ENCODE data around the gene ZNF433. TPM values are rescaled to one million over a fixed set of nuclear protein-coding genes. Genes with fewer than 3 reads are reported as not detected.

ZNF433 gene
- total and polyA plus RNA-seq, 10 of the 15 experiments (the other 5 are each of a cell fraction or from before 2014, with no cell fraction given), result 0.79 to 2.9 (median 1.7) TPM

DNA sequence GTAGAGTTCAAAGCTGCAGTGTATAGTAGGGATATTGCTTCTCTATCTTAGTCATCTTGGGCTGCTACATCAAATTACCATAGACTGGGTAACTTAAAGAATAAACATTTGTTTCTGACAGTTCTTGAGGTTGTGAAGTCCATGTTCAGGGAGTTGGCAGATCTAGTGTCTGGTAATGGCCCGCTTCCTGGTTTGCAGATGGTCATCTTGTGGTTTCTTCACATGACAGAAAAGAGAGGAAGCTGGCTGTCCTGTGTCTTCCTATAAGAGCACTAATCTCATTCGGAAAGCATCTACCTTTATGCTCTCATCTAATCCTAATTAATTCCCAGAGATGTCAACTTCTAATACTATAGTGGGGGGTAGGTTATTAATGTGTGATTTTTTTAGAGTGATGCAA is 64.4 kb downstream of the ZNF433 start:
- Histone ChIP-seq H3K36me3 (ENCODE audit: control insufficient read depth in 2 of 2, insufficient read depth in 2 of 2, low read length in 1 of 2) (no peaks in the 10 kb centered on the region), H3K27ac (ENCODE audit: control insufficient read depth, insufficient read depth) (no peak overlapping the region), H3K4me2 (ENCODE audit: control insufficient read depth, insufficient read depth) (no peak overlapping the region), H3K27me3 (replicated peaks in 1 of 2; ENCODE audit: control insufficient read depth in 2 of 2, insufficient read depth in 2 of 2, low read length in 1 of 2) (no peaks in the 10 kb centered on the region), H2AFZ (ENCODE audit: control insufficient read depth, low read depth, low read length) (no peak overlapping the region), H4K20me1 (ENCODE audit: control insufficient read depth, insufficient read depth) (no peaks in the 10 kb centered on the region), H3K79me2 (ENCODE audit: control insufficient read depth, insufficient read depth, low read length) (no peaks in the 10 kb centered on the region), H3K9me3 (replicated peaks; ENCODE audit: control insufficient read depth, insufficient read depth, low read length) (peaks cover 2% of the 10 kb centered on the region; the same call in 2 of the 3 replicates), H3K9ac (ENCODE audit: control insufficient read depth, insufficient read depth, low read length) (no peak overlapping the region), H3K4me1 (ENCODE audit: control insufficient read depth, insufficient read depth, low read length) (no peaks in the 10 kb centered on the region), H3K4me3 (no peak overlapping the region)
- TF ChIP-seq TCF7 (IDR thresholded peaks at IDR 0.05; ENCODE audit: borderline replicate concordance) (no peak), ZNF24 (IDR thresholded peaks at IDR 0.05) (no peak), HCFC1 (IDR thresholded peaks at IDR 0.05; ENCODE audit: low read length) (no peak), BACH1 (IDR thresholded peaks at IDR 0.05; ENCODE audit: borderline replicate concordance) (no peak), HDGF (IDR thresholded peaks at IDR 0.05) (no peak), NFYB (IDR thresholded peaks at IDR 0.05; ENCODE audit: insufficient read depth, low read depth, low read length) (no peak), ZNF207 (IDR thresholded peaks at IDR 0.05; ENCODE audit: borderline replicate concordance) (no peak), MYC (IDR thresholded peaks at IDR 0.05; ENCODE audit: insufficient read depth, insufficient read length, insufficient replicate concordance, low read length, severe bottlenecking) (no peak)
- TF ChIP-seq, protein P1, sequence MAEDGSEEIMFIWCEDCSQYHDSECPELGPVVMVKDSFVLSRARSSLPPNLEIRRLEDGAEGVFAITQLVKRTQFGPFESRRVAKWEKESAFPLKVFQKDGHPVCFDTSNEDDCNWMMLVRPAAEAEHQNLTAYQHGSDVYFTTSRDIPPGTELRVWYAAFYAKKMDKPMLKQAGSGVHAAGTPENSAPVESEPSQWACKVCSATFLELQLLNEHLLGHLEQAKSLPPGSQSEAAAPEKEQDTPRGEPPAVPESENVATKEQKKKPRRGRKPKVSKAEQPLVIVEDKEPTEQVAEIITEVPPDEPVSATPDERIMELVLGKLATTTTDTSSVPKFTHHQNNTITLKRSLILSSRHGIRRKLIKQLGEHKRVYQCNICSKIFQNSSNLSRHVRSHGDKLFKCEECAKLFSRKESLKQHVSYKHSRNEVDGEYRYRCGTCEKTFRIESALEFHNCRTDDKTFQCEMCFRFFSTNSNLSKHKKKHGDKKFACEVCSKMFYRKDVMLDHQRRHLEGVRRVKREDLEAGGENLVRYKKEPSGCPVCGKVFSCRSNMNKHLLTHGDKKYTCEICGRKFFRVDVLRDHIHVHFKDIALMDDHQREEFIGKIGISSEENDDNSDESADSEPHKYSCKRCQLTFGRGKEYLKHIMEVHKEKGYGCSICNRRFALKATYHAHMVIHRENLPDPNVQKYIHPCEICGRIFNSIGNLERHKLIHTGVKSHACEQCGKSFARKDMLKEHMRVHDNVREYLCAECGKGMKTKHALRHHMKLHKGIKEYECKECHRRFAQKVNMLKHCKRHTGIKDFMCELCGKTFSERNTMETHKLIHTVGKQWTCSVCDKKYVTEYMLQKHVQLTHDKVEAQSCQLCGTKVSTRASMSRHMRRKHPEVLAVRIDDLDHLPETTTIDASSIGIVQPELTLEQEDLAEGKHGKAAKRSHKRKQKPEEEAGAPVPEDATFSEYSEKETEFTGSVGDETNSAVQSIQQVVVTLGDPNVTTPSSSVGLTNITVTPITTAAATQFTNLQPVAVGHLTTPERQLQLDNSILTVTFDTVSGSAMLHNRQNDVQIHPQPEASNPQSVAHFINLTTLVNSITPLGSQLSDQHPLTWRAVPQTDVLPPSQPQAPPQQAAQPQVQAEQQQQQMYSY (CRISPR knock-in tag; IDR thresholded peaks at IDR 0.05), result no peak
- TF ChIP-seq, protein P2, sequence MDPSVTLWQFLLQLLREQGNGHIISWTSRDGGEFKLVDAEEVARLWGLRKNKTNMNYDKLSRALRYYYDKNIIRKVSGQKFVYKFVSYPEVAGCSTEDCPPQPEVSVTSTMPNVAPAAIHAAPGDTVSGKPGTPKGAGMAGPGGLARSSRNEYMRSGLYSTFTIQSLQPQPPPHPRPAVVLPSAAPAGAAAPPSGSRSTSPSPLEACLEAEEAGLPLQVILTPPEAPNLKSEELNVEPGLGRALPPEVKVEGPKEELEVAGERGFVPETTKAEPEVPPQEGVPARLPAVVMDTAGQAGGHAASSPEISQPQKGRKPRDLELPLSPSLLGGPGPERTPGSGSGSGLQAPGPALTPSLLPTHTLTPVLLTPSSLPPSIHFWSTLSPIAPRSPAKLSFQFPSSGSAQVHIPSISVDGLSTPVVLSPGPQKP (IDR thresholded peaks at IDR 0.05; ENCODE audit: low read depth, low read length), result no peak
- CTCF ChIA-PET, result interaction anchor here (0.6 to 1.6 kb wide), 3 partner anchors 48 to 174 kb away, joined by 3 to 4 read pairs (median 4); no protein-coding TSS in a partner anchor
- intact Hi-C loops (cut with micrococcal nuclease; ENCODE audit: unreplicated experiment) (no loop called here), in situ Hi-C loops (cut with MboI) (no loop called here)
- FAIRE-seq (no peak), DNase-seq (ENCODE audit: low read depth, low spot score) (no peak), ATAC-seq (no peak)
- BruUV-seq (replicated peaks), result no TSS peak
- RAD21 ChIA-PET (ENCODE audit: unreplicated experiment), result no interaction called here
- SMC1A ChIA-PET (ENCODE audit: uncharacterized antibody, unreplicated experiment), result interaction anchor here (1.3 kb wide), 1 partner anchor 9 kb away, joined by 3 read pairs; no protein-coding TSS in a partner anchor
- POLR2A ChIA-PET, result no interaction called here
- WGBS (ENCODE audit: insufficient coverage, insufficient replicate concordance, low lambda C conversion rate, missing lambda C conversion rate), result 67% methylated on average over 2 of the region's 2 CpGs

All from GM12878 (cell line).